ENCODE measurements around the gene ASB18.
"Not testable (repeated sequence)": the region's sequence is repeated elsewhere in the genome, so short reads cannot be mapped to it uniquely, and the experiment has no call there.

Gene ASB18

DNA sequence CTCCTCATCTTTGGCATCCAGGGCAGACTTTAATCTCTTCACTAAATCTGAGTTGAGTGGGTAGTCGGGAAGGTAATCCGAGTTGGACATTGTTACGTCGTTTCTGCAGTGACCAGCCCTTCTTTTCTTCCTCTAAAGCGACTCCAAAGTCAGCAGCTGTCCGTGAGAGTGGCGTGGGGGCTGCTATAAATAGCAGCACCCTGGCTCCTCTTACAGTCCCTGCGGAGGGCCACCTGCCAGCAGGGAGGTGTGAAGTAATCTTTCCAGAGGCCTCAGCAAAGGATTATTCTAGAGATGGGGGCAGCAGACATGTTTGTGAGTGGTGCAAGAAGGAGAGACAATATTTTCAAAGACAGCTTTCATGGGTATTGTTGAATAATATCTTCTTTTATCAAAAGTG is at the start of gene ASB18:
ASB18 (minus strand) TSS at position 151 of the 400 bp plus-strand sequence; CDS start at position 90, 61 bp downstream.
- no peak for DNase-seq

DNA sequence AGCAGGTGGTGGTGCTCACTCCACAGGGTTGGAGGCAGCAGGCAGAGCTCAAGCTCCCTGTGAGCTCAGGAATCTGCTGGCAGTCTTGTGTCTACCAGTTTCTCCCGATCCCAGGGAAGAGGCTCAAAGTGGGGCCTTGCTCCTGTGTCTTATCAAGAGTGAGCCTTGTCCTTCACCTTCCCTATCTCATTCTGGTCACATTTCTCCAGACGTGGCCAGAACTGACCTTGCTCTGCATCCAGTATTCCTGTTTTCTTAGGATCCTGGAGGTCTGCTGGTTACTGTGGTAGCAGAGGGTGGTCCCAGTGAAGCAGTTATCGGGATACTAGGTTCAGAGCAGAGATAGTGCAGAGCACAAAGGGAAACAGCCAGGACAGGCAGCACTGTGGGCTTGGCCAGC is 47.1 kb upstream of the ASB18 start:
- DNase-seq, result no peak

- no peak for DNase-seq
Observed at GRCh38 chr2:236309669-236310029, 45.4 kb upstream of the ASB18 start.

DNA sequence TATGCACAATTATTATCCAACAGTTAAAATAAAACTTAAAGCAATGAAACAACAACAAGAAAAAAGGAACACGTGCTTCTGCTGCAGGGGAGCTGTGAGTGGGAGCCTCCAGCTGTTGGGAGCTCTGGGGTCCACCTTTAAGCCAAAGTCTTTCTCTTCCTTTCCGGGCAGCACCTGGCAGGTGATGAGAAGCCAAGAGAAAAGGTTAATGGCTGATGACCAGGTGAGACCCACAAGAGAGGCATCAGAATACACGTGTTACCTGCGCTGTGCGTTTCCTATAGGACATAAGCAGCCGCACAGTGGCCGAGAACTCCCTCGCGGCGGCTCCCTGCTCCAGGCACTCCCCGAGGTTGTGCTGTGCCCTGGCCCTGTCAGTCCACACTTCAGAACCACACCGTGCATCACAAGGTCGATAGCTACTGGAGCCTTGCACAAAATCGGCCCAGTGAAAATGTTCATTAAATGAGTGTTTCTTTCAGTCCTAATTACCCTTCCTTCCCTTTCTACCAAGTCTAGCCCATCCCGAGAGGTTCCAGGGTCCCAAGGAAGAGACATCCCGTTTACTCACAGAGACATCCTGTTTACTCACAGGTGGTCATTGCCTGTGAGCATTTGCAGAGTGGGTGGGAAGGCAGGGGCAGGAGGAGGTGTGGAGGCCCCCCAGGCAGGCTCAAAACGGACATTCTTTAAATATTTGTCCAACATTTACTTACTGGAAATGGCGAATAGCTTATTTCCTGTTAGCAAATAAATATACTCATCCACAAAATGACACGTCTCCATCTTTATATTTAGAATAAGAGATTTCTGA is 44.9 kb upstream of the ASB18 start:
- DNase-seq, result no peak

DNA sequence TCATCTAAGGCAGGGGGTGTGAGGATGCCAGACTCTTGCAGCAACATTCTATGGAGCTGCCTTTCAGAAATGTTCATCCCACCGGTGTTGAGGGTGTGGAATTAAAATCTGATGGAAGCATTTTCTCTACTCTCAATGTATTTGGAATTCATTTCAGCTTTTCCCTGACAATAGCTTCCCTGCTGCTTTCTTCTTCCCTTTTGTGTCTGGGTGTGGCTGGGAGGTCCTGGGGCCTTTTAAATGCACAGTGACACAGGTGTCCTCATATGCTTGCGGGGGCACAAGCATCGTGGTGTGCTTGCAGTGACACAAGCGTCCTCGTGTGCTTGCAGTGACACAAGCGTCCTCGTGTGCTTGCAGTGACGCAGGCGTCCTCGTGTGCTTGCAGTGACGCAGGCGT is 43.4 kb upstream of the ASB18 start:
- DNase-seq, result no peak

- DNase-seq, result no peak
Observed at GRCh38 chr2:236306825-236307540, 42.8 kb upstream of the ASB18 start.

DNA sequence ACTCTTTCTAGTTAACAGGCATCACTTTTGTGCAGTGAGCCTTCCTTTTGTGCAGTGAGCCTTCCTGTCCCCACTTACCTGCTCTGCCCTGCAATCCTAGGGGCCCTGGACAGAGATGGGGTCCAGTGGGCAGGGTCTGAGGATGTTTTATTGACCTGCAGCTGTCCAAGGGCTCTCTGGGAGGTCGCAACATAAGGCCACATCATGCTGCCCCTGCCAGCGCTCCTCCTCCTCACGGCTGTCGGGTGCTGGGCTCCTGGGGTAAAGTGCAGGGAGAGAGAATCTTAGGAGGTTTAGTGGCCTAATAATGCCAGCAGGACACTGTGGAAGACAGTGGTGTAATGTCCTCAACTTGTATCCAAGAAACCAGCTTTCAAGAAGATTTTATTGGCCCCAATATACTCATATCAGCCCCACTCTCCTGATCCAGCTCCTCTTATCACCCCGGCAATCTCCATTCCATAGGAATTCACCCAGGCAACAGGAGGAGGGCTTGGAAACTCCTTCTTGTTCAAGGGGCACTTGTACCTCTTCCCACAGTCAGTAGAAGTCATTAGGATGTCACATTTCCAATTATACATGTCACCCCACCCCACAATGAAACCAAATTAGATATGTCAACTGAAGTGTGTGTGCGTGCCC is 41.9 kb upstream of the ASB18 start:
- DNase-seq, result no peak

GRCh38 chr2:236305531-236305930 is 41.3 kb upstream of the ASB18 start:
- no peak for DNase-seq

DNA sequence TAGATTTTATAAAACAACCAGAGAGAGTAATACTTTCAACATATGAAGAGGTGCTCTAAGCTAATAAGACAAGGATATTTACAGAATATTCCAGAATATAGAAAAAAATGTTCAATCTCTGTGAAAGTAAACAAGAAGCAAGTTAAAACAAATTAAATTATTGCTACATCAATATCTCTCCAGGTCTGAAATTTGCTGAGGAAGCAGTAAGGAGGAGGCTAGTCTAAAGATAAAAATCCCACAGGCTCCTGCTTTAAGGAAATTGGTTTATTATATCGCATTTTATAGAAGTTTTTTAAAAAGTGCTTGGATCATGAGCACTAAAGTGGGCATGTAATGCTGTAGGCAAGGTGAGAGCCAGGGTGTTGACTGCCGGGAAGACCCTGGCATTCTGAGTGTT is 39.7 kb upstream of the ASB18 start:
- no peak for DNase-seq

DNA sequence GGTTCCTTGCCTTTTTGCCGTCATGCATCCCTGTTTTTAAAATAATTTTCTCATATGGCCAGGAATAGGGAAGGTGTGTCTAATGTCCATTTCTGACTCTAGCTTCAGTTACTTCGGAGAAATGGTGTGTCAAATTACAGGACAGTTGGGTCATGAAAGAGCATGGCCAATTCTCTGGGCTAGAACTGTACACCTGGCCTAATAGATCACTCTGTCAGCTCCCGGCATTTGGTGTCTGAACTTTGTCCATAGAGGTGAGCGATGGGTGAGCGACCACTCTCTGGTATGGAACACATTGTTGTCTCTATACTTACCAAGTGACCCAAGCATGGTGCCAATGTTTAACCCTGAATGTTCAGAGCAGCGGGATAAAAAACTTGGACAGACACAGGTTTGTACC is 38.3 kb upstream of the ASB18 start:
- no peak for DNase-seq

- no peak for DNase-seq
Observed at GRCh38 chr2:236298924-236299475, 34.8 kb upstream of the ASB18 start.

GRCh38 chr2:236295481-236295880 is 31.3 kb upstream of the ASB18 start:
- no peak for DNase-seq

GRCh38 chr2:236294647-236295046 is 30.4 kb upstream of the ASB18 start:
- no peak for DNase-seq

GRCh38 chr2:236293241-236293810 is 29.1 kb upstream of the ASB18 start:
- no peak for DNase-seq

DNA sequence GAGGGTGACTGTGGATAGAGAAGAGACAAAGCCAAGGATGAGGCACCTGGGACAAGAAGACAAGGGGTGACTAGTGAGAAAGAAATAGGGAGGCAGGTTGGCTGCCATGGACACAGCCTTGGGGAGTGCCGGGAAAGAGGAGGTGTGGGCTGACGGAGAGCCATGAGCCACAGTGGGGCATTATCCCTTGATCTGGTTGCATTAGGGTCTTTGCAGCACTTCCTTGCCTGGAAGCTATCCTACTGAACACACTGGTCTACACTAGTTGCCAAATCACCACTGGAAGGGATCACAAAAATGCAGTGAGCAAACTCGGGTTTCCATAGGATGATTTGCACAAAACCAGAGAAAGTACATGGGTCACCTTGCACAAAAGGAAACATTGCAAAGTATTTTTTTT is 27.7 kb upstream of the ASB18 start:
- no peak for DNase-seq

DNA sequence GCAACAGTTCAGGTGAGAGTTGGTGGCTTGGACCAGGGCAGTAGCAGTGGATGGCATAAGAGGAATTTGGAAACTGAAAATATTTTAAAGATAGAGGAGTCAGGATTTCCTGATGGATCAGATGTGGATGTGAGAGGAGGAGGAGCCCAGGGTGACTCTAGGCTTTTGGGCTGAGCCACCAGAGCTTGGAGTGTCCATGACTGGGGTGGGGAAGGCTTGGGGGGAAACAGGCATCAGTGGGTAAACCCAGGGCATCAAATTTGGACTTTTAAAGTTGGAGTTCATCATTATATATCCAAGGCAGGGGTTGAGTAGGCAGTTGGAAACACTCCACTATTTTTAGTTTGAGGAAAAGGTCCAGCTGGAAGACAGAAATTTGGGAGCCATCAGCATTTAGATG is 27.3 kb upstream of the ASB18 start:
- DNase-seq, result no peak

DNA sequence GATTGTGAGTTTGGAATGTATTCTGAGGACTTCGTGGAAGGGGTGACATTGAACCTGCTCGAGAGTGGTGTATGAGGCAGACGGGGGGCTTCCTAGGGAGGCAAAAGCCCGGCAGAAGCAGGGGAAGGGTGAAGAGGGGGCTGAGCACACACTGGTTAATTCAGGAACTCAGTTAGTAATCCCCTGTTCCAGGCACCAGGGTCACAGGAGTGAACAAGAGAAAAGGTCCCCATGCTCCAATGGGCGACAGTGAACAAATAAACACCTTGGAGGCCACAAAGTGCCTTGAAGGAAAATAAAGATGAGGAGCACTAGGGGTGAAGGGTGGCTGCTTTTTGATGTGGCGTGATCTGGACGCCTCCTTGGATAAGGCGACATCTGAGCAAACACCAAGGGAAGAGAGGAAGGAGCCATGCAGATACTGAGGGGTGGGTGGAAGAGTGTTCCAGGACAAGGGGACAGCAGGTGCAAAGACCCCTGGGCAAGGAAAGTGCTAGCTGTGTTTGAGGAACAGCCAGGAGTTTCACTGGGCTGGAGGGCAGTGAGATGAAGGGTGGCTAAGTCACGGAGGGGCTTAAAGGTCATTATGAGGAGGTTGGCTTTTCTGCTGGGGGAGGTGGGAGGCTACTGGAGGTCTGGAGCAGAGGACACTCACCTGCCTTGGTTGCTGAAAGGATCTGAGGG is 26.7 kb upstream of the ASB18 start:
- no peak for DNase-seq

DNA sequence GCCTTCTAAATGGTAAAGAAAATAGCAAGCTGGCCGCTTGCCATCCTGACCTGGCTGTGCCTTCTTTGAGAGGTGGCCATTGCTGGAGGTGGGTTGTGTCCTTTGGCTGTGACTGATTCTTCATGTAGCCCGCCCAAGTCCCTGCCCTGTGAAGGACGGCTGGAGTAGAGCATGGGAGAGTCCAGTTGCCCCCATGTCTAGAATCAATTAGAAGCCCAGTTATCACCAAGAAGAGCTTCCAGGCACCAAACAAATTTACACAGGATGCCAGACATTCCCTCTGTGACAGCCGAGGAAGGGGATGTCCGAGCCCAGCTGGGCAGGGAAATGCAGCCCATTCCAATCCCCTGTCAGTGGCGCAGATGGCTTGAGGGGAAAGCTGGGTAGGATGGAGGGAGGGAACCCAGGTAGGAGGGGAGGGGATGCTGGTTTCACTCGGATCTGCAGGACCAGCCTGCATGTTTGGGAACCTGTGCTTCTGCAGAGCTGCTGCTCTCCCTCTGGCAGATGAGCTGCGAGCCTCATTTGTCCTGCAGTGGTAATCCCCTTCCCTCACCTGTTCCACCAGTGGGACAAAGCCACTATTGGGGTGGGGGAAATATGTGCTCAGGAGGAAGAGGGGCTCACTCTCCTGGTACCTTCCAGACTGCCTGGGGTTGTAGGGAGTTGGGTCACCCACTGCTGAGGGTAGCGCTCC is 25.7 kb upstream of the ASB18 start:
- DNase-seq, result no peak

GRCh38 chr2:236288373-236288772 is 24.2 kb upstream of the ASB18 start:
- DNase-seq, result not testable (repeated sequence)

DNA sequence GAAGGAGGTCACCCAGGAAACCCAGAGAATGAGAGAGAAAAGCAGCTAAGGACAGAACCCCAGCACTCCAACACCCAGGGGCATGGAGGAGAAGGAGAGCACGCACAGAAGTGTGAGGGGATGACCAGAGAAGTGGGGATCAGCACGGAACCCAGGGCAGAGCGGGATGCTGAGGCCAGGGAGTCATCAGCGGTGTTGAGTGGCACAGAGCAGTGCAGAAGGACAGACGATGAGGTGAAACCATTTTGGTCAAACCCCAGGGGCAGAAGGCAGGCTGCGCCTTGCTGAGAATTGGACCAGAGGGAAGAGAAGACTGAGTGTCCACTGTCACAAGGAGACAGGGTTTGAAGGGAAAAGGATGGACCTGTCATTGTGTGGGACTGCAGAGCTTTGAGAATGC is 23.4 kb upstream of the ASB18 start:
- DNase-seq, result no peak

DNA sequence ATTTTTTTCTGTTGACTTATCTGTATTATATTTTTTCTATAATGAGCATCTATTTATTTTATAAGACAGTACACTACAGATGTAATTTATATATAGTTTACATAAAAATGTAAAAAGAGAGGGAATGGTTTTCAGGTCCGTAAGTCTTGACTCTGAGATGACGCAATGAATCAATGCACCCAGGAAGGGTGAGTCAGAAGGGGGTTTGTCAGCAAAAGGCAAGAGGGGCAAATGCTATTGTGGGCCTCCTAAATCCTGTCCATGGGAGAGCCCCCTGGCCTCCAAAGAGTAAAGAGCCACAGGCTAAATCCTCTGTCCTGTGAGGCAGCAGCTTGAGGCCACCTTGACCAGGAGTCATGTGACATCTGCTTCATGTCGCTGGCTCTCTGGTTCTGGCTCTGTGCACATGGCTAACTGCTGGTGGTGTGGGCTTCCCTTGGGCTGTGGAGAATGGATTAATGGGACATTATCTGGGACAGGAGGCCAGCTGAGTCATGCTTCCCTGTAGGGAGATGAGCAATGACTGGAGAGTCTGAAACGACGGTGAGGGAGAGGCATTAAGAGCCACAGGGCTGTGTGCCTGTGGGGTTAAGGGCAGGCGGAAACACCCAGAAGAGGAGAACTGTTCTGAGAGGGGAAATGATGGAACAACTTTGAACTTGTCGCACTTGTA is 22.8 kb upstream of the ASB18 start:
- no peak for DNase-seq

DNA sequence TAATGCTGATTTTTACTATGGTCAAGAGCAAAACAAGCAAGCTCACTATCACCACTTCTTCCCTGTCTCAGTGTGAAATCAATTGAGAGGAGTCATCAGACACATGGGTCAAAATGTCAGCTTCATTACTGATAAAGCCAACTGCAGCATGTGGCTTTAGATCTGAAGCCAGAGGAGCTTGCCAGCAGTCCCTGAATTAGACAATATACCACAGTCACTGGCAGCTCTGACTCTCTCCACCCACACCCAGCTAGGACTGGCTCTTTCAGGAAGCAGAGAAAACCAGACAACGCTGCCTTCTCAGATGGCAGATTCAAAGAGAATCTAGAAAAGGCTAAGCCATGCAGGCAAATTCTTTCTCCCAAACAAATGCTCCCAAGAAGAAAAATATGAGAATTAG is 20.0 kb upstream of the ASB18 start:
- no peak for DNase-seq
